H1 (cell line): ENCODE results near the gene UBE2F. TPM values are rescaled to one million over a fixed set of nuclear protein-coding genes. Genes with fewer than 3 reads are reported as not detected.
A peak's percentile ranks its signal among the peaks of the same experiment; 100 is the strongest.

Source experiments
- CTCF ChIA-PET: fragments of 300-600 bp; sonication (Branson Sonifier 250); formaldehyde crosslinking; loops from one replicate; lab custom pipeline; 2021; ENCODE audit not compliant: partially characterized antibody; lab: Charles Lee
- POLR2A ChIA-PET: fragments of 300-600 bp; sonication (Branson Sonifier 250); formaldehyde crosslinking; loops from one replicate; lab custom pipeline; 2021; ENCODE audit warnings: inconsistent platforms; ENCODE audit not compliant: partially characterized antibody; lab: Charles Lee
- DNase-seq, 2 experiments: peaks; one replicate each; pipeline versions ENCODE4 v3.0.0 to v3.0.0-alpha.2; 2010 to 2022; ENCODE audit warnings: low spot score in 2 of 2, low read depth in 1 of 2, mixed read lengths in 1 of 2
- FAIRE-seq: peaks from 2 replicates; lab custom pipeline; 2011; peaks lifted over from hg19 to GRCh38; lab: Jason Lieb, UNC
- H2AFZ ChIP-seq: 2 replicates; pipeline ENCODE4 v1.8.1; 2012; ENCODE audit warnings: low read length, inconsistent platforms
- H2AK5ac ChIP-seq: 2 replicates; pipeline ENCODE4 v1.6.1; 2013; ENCODE audit warnings: low read depth, low read length
- H2BK120ac ChIP-seq: replicated peaks from 2 replicates; pipeline ENCODE3; 2013; ENCODE audit warnings: low read depth, low read length, inconsistent platforms
- H2BK12ac ChIP-seq: 2 replicates; pipeline ENCODE4 v1.6.1; 2013; ENCODE audit warnings: low read depth, low read length
- H2BK15ac ChIP-seq: 2 replicates; pipeline ENCODE4 v1.6.1; 2013; ENCODE audit warnings: low read length
- H2BK20ac ChIP-seq: 2 replicates; pipeline ENCODE4 v1.6.1; 2013; ENCODE audit warnings: low read length
- H2BK5ac ChIP-seq: 2 replicates; pipeline ENCODE4 v1.6.1; 2013; ENCODE audit warnings: low read depth, low read length
- H3K14ac ChIP-seq: 2 replicates; pipeline ENCODE4 v1.6.1; 2013; ENCODE audit warnings: inconsistent platforms; ENCODE audit not compliant: insufficient read length
- H3K18ac ChIP-seq: 2 replicates; pipeline ENCODE4 v1.6.1; 2013; ENCODE audit warnings: low read length; ENCODE audit errors: extremely low read depth
- H3K23ac ChIP-seq: 2 replicates; pipeline ENCODE4 v1.6.1; 2013; ENCODE audit warnings: inconsistent platforms; ENCODE audit not compliant: insufficient read length
- H3K23me2 ChIP-seq: 2 replicates; pipeline ENCODE4 v1.6.1; 2013; ENCODE audit warnings: low read depth, low read length
- H3K27ac ChIP-seq: 2 replicates; pipeline ENCODE4 v1.6.1; 2011; ENCODE audit warnings: low read depth, low read length, inconsistent platforms
- H3K27me3 ChIP-seq, 4 experiments: replicated peaks in 1 of 4; 1 replicate in 1 of 4; 2 replicates in 3 of 4; pipeline versions ENCODE4 v1.6.1 to v1.8.1; 2011 to 2013; ENCODE audit warnings: low read length in 3 of 4, mild to moderate bottlenecking in 3 of 4, inconsistent platforms in 2 of 4, mixed read lengths in 2 of 4, moderate library complexity in 1 of 4; ENCODE audit not compliant: control insufficient read depth in 3 of 4, insufficient read depth in 3 of 4; ENCODE audit errors: extremely low read depth in 1 of 4
- H3K36me3 ChIP-seq, 4 experiments: 2 replicates each; pipeline versions ENCODE4 v1.6.1 to v1.8.1; 2011 to 2013; ENCODE audit warnings: mild to moderate bottlenecking in 4 of 4, low read length in 3 of 4, moderate library complexity in 2 of 4, control low read depth in 1 of 4, inconsistent platforms in 1 of 4; ENCODE audit not compliant: insufficient read depth in 4 of 4, control insufficient read depth in 2 of 4
- H3K4ac ChIP-seq: replicated peaks from 2 replicates; pipeline ENCODE3; 2013; ENCODE audit warnings: low read length, low read depth, mixed read lengths, inconsistent platforms; ENCODE audit not compliant: insufficient read length
- H3K4me1 ChIP-seq, 4 experiments: replicated peaks in 1 of 4; 1 replicate in 1 of 4; 2 replicates in 3 of 4; pipeline versions ENCODE4 v1.6.1 to v1.8.1; 2011 to 2013; ENCODE audit warnings: low read length in 3 of 4, inconsistent platforms in 2 of 4, mixed read lengths in 1 of 4; ENCODE audit not compliant: insufficient read depth in 4 of 4, control insufficient read depth in 3 of 4
- H3K4me2 ChIP-seq, 2 experiments: 2 replicates each; pipeline versions ENCODE4 v1.6.1 to v1.8.1; 2011 to 2013; ENCODE audit warnings: low read depth in 2 of 2, low read length in 2 of 2, control low read depth in 1 of 2, inconsistent platforms in 1 of 2, mild to moderate bottlenecking in 1 of 2; ENCODE audit not compliant: insufficient read depth in 1 of 2
- H3K4me3 ChIP-seq, 4 experiments: fragments of 200-600, 300-600 bp in 1 of 4; sonication (generic), shearing (Covaris generic), sonication (Bioruptor Twin) in 1 of 4; 2 replicates each; pipeline versions ENCODE4 v1.5.1 to v1.8.1; 2011 to 2016; ENCODE audit warnings: low read length in 4 of 4, low read depth in 3 of 4, control low read depth in 2 of 4, inconsistent platforms in 2 of 4, mild to moderate bottlenecking in 2 of 4, mixed read lengths in 1 of 4, moderate library complexity in 1 of 4; ENCODE audit not compliant: insufficient read depth in 2 of 4; ENCODE audit errors: extremely low read depth in 1 of 4
- H3K56ac ChIP-seq: replicated peaks from 2 replicates; pipeline ENCODE3; 2013; ENCODE audit warnings: low read depth, mild to moderate bottlenecking, mixed read lengths, low read length, inconsistent platforms; ENCODE audit not compliant: insufficient read length
- H3K79me1 ChIP-seq: 2 replicates; pipeline ENCODE4 v1.6.1; 2013; ENCODE audit warnings: low read depth, low read length, control low read depth
- H3K79me2 ChIP-seq, 2 experiments: 2 replicates each; pipeline versions ENCODE4 v1.6.1 to v1.8.1; 2012 to 2013; ENCODE audit warnings: low read length in 2 of 2, mild to moderate bottlenecking in 2 of 2, inconsistent platforms in 1 of 2; ENCODE audit not compliant: insufficient read depth in 2 of 2, control insufficient read depth in 1 of 2
- H3K9ac ChIP-seq, 4 experiments: replicated peaks in 1 of 4; 1 replicate in 1 of 4; 2 replicates in 3 of 4; pipeline versions ENCODE4 v1.6.1 to v1.8.1; 2011 to 2013; ENCODE audit warnings: low read depth in 3 of 4, low read length in 3 of 4, control low read depth in 2 of 4, mild to moderate bottlenecking in 2 of 4, moderate library complexity in 2 of 4, inconsistent platforms in 1 of 4; ENCODE audit errors: extremely low read depth in 1 of 4
- H3K9me3 ChIP-seq, 2 experiments: 2 replicates each; pipeline versions ENCODE4 v1.6.1 to v1.8.1; 2012 to 2013; ENCODE audit warnings: mild to moderate bottlenecking in 2 of 2, moderate library complexity in 2 of 2, control low read depth in 1 of 2, inconsistent platforms in 1 of 2, low read depth in 1 of 2, low read length in 1 of 2, mixed read lengths in 1 of 2; ENCODE audit not compliant: insufficient read depth in 2 of 2
- H4K20me1 ChIP-seq, 2 experiments: replicated peaks in 1 of 2; 2 replicates each; pipeline versions ENCODE3 to v1.8.1; 2011 to 2013; ENCODE audit warnings: inconsistent platforms in 2 of 2, low read length in 2 of 2, mild to moderate bottlenecking in 1 of 2; ENCODE audit not compliant: insufficient read depth in 2 of 2, control insufficient read depth in 1 of 2
- H4K5ac ChIP-seq: 2 replicates; pipeline ENCODE4 v1.6.1; 2013; ENCODE audit warnings: low read length, low read depth, mixed read lengths, inconsistent platforms; ENCODE audit not compliant: insufficient read length
- H4K8ac ChIP-seq: 2 replicates; pipeline ENCODE4 v1.8.0; 2013; ENCODE audit warnings: mild to moderate bottlenecking, moderate library complexity, low read length, inconsistent platforms; ENCODE audit not compliant: insufficient read depth; ENCODE audit errors: extremely low read depth
- H4K91ac ChIP-seq: replicated peaks from 2 replicates; pipeline ENCODE3; 2013; ENCODE audit warnings: low read length, mixed read lengths, inconsistent platforms; ENCODE audit not compliant: insufficient read length
- RAD21 ChIP-seq, 2 experiments: IDR thresholded peaks in 1 of 2; conservative IDR thresholded peaks in 1 of 2; 2 replicates each; pipeline ENCODE4 v1.6.1; 2011; ENCODE audit warnings: low read depth in 2 of 2, low read length in 2 of 2, improper control_type of control experiment in 1 of 2, inconsistent platforms in 1 of 2, mild to moderate bottlenecking in 1 of 2, moderate library complexity in 1 of 2
- SAP30 ChIP-seq: fragments of 300-600 bp; sonication (generic); IDR thresholded peaks from 2 replicates; pipeline ENCODE4 v1.7.1; 2012; ENCODE audit warnings: low read length, moderate library complexity, mild to moderate bottlenecking, inconsistent platforms; ENCODE audit not compliant: insufficient read depth, insufficient replicate concordance
- SP2 ChIP-seq: IDR thresholded peaks from 2 replicates; pipeline ENCODE4 v1.6.1; 2012; ENCODE audit warnings: mild to moderate bottlenecking, low read length, inconsistent platforms
- WGBS, 2 experiments: shearing (Covaris generic) in 1 of 2; methylation state at CpG; one replicate each; pipeline versions ENCODE4 v1.1.6 to v1.1.7; 2013 to 2015; ENCODE audit warnings: low lambda C conversion rate in 2 of 2, mixed read lengths in 2 of 2, inconsistent platforms in 1 of 2, low coverage in 1 of 2, missing lambda C conversion rate in 1 of 2; ENCODE audit not compliant: insufficient replicate concordance in 2 of 2, insufficient coverage in 1 of 2, insufficient read length in 1 of 2; ENCODE audit errors: extremely low coverage in 1 of 2, missing lambda C conversion rate in 1 of 2; 5-methylcytosine and 5-hydroxymethylcytosine counted together
- polyA plus RNA-seq, 7 experiments: library from polyadenylated mRNA; depleted of rRNA in 3 of 7; stranded (reverse) in 5 of 7; unstranded in 2 of 7; fragments of >200 nt in 5 of 7; fragments of 200-250 nt in 2 of 7; gene quantifications; 1 replicate in 5 of 7; 2 replicates in 1 of 7; 4 replicates in 1 of 7; pipeline versions ENCODE4 v1.2.1 to v1.2.3, GENCODE V29; 2011 to 2013; ENCODE audit warnings: missing spikeins in 2 of 7, mixed read lengths in 2 of 7
- total RNA-seq: library from RNA; stranded (reverse); fragmentation: NEBNext Ultra II Directional; extraction: Animal tissue kit (Norgen Biotek cat#: 25700); gene quantifications from 2 replicates; pipeline ENCODE4 v1.2.1, GENCODE V29; 2021
- TF ChIP-seq, protein P1 (sequence below), 3 experiments: IDR thresholded peaks; 1 replicate in 2 of 3; 2 replicates in 1 of 3; pipeline versions ENCODE4 v1.5.1 to v1.6.1; 2011; ENCODE audit warnings: low read length in 3 of 3, mild to moderate bottlenecking in 3 of 3, inconsistent platforms in 2 of 3, low read depth in 1 of 3, moderate library complexity in 1 of 3; ENCODE audit not compliant: insufficient read depth in 1 of 3; ENCODE audit errors: control extremely low read depth in 1 of 3

The UBE2F gene
- total and polyA plus RNA-seq, 2 of the 8 experiments (the other 6 are each of a cell fraction or from before 2014, with no cell fraction given): 43.3 to 59.8 TPM

DNA sequence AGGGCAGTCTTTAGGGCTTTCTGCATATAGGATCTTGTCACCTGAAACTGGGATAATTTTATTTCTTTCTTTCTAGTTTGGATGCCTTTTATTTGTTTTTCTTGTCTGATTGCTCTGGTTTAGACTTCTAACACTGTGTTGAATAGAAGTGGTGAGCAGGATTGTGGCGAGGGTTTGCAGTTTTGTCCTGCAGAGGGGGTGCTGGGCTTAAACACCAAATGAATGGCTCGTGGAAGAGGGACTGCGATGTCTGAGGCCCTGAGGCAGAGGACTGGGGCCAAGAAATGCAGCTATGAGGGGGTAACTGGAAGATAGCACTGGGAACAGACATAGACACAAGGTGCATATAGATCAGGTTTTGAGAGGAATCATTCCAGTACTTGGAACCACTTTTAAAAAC is 20.5 kb downstream of the UBE2F start:
- no peak overlapping the region for H2BK20ac ChIP-seq
- ChIA-PET POLR2A (no interaction called here), CTCF (interaction anchor here (0.6 to 1.8 kb wide), 4 partner anchors 17 to 147 kb away, joined by 3 to 4 read pairs (median 4); no protein-coding TSS in a partner anchor)
- WGBS, 2 experiments: 89% methylated on average over 3 of the region's 3 CpGs; no CpG with 5 or more reads in 1 of the 2 experiments
- H2BK120ac ChIP-seq: no peak overlapping the region
- no peak overlapping the region for H3K18ac ChIP-seq
- H3K56ac ChIP-seq: no peak overlapping the region
- H3K4me3 ChIP-seq: no peak overlapping the region
- no peak overlapping the region for H4K5ac ChIP-seq
- H3K27ac ChIP-seq: no peak overlapping the region
- FAIRE-seq (no peak), DNase-seq (no peak)
- peaks cover 0 to 40% of the 10 kb centered on the region in 2 experiments; a peak in 3 of 4 replicates for H3K79me2 ChIP-seq
- H2AK5ac ChIP-seq: no peak overlapping the region
- H2BK12ac ChIP-seq: no peak overlapping the region
- TF ChIP-seq, protein P1, sequence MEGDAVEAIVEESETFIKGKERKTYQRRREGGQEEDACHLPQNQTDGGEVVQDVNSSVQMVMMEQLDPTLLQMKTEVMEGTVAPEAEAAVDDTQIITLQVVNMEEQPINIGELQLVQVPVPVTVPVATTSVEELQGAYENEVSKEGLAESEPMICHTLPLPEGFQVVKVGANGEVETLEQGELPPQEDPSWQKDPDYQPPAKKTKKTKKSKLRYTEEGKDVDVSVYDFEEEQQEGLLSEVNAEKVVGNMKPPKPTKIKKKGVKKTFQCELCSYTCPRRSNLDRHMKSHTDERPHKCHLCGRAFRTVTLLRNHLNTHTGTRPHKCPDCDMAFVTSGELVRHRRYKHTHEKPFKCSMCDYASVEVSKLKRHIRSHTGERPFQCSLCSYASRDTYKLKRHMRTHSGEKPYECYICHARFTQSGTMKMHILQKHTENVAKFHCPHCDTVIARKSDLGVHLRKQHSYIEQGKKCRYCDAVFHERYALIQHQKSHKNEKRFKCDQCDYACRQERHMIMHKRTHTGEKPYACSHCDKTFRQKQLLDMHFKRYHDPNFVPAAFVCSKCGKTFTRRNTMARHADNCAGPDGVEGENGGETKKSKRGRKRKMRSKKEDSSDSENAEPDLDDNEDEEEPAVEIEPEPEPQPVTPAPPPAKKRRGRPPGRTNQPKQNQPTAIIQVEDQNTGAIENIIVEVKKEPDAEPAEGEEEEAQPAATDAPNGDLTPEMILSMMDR (IDR thresholded peaks at IDR 0.05; ENCODE audit: control extremely low read depth in 1 of 3, insufficient read depth in 1 of 3, low read depth in 1 of 3, low read length in 3 of 3): peak in 1 of 3 experiments; percentile 12; a peak in 1 of 4 replicates
- TF ChIP-seq SP2 (no peak), SAP30 (no peak), RAD21 (IDR thresholded peaks at IDR 0.05 in 1 of 2, conservative IDR thresholded peaks at IDR 0.05 in 1 of 2; ENCODE audit: low read depth in 2 of 2, low read length in 2 of 2) (peak; percentile 11 to 40; a peak in 2 of 4 replicates)
- H3K4me2 ChIP-seq: no peak overlapping the region
- H2BK5ac ChIP-seq: no peak overlapping the region
- H3K36me3 ChIP-seq: peaks cover 0 to 3% (median 0%) of the 10 kb centered on the region in 4 experiments; a peak in 2 of 8 replicates
- H3K23me2 ChIP-seq: no peaks in the 10 kb centered on the region
- no peak overlapping the region for H2BK15ac ChIP-seq
- H3K4me1 ChIP-seq: peaks cover 0 to 4% (median 0%) of the 10 kb centered on the region in 4 experiments; a peak in 2 of 7 replicates
- H4K8ac ChIP-seq: no peak overlapping the region
- peaks cover under 1 to 6% of the 10 kb centered on the region in 2 experiments for H4K20me1 ChIP-seq
- no peak overlapping the region for H3K9ac ChIP-seq
- H3K79me1 ChIP-seq: peaks cover 6% of the 10 kb centered on the region; the same call in 1 of the 2 replicates
- H3K4ac ChIP-seq: no peak overlapping the region
- H2AFZ ChIP-seq: no peak overlapping the region
- no peak overlapping the region for H3K23ac ChIP-seq
- no peaks in the 10 kb centered on the region for H3K27me3 ChIP-seq
- no peaks in the 10 kb centered on the region for H3K9me3 ChIP-seq
- no peak overlapping the region for H4K91ac ChIP-seq
- H3K14ac ChIP-seq: no peak overlapping the region
